Renal cortex interstitium (tissue), 11 donors: ENCODE data around the gene USP49. TPM values are rescaled to one million over a fixed set of nuclear protein-coding genes. Genes with fewer than 3 reads are reported as not detected.

Source experiments
- DNase-seq, 11 donors: peaks; one replicate each; pipeline ENCODE4 v3.0.0-alpha.2; 2013; ENCODE audit warnings: low read depth in 9 of 11, low spot score in 4 of 11; ENCODE audit errors: extremely low read depth in 1 of 11
- polyA plus RNA-seq, 3 donors: library from polyadenylated mRNA; unstranded; fragments of 120-200 nt; gene quantifications; one replicate each; pipeline ENCODE4 v1.2.1, GENCODE V29; 2013; ENCODE audit not compliant: insufficient read length in 3 of 3

The USP49 gene
- polyA plus RNA-seq, 3 donors: 13.1 to 14.5 (median 13.2) TPM

DNA sequence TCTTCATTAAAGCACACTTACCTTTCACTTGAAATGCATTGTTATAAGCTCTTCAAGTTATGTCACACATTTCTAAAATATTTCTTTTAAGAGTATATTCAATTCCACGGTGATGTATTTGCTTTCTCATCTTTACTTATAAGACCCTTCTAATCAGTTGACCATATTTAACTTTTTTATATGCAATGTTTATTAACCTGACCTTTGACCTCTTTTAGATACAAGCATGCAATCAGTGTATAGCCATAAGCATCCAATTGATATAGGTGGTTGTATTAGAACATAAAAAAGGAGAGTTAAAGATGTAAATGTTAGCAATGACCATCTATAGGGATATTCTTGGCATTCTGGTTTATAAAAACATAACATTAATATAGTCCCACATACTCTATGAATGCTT, 9.2 kb downstream of the USP49 start:
- no peak for DNase-seq

GRCh38 chr6:41884957-41885356, 10.2 kb downstream of the USP49 start:
- DNase-seq: no peak

- no peak for DNase-seq
Observed at GRCh38 chr6:41881506-41881905, 13.7 kb downstream of the USP49 start.

GRCh38 chr6:41878961-41879405, 16.2 kb downstream of the USP49 start:
- DNase-seq: no peak

- DNase-seq: no peak
Observed at GRCh38 chr6:41878246-41878645, 16.9 kb downstream of the USP49 start.

- no peak for DNase-seq
Observed at GRCh38 chr6:41877051-41877680, 18.0 kb downstream of the USP49 start.

DNA sequence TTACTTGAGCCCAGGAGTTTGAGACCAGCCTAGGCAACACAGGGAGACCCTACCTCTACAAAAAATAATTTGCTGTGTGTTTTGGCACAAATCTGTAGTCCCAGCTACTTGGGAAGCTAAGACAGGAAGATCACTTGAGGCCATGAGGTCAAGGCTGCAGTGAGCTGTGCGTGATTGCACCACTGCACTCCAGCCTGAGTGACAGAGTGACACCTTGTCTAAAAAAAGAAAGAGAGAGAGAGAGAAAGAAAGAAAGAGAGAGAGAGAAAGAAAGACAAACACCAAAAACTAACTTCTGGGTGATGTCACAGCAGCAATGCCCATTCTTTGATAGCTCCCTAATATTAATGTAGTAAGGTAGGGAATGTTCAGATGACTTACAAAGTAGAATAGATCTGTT, 20.4 kb downstream of the USP49 start:
- no peak for DNase-seq

- DNase-seq: no peak
Observed at GRCh38 chr6:41872147-41872546, 23.0 kb downstream of the USP49 start.

- no peak for DNase-seq
Observed at GRCh38 chr6:41871691-41872090, 23.5 kb downstream of the USP49 start.

- DNase-seq: no peak
Observed at GRCh38 chr6:41859356-41859755, 35.8 kb downstream of the USP49 start.

- DNase-seq: no peak
Observed at GRCh38 chr6:41858703-41859102, 36.5 kb downstream of the USP49 start.

DNA sequence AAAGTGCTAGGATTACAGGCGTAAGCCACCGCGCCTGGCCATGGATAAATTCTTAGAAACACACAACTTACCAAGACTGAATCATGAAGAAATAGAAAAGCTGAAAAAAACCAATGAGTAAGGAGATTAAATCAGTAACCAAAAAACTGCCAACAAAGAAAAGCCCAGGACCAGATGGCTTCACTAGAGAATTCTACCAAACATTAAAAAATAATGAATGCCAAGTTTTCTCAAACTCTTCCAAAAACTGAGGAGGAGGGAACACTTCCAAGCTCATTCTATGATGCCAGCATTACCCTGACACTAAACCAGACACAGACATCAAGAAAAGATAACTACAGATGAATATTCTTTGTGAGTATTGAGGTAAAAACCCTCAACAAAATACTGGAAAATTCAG, 44.3 kb downstream of the USP49 start:
- DNase-seq: no peak

DNA sequence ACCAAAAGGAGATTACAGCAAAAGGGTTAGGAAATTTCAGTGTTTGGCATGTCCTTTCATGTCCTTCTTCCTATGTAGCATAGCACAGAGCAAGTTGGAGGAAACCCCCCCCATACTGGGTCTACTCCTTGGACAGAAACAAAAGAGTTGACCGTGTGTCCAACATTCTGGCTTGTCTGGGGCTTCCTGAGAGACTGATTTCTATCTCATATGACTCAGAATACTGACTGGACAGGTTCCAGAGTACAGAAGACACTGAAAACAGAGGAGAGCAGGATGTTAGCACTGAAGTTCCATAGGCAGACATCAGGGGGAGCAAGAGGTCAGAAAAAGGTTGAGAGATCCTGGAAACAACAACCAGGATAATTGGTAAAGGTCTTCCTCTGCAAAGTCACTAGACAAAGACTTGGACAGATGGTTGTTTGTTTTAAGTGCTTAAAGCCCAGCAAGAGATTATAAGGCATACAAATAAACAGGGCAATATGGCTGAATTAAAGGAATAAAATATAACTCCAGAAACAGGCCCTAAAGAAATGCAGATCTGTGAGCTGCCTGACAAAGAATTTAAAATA, 48.4 kb downstream of the USP49 start:
- DNase-seq: peak; percentile 13 to 57 (median 25)

- no peak for DNase-seq
Observed at GRCh38 chr6:41843178-41843577, 52.0 kb downstream of the USP49 start.

- no peak for DNase-seq
Observed at GRCh38 chr6:41840326-41840725, 54.8 kb downstream of the USP49 start.

- DNase-seq: no peak
Observed at GRCh38 chr6:41836660-41837052, 58.5 kb downstream of the USP49 start.

DNA sequence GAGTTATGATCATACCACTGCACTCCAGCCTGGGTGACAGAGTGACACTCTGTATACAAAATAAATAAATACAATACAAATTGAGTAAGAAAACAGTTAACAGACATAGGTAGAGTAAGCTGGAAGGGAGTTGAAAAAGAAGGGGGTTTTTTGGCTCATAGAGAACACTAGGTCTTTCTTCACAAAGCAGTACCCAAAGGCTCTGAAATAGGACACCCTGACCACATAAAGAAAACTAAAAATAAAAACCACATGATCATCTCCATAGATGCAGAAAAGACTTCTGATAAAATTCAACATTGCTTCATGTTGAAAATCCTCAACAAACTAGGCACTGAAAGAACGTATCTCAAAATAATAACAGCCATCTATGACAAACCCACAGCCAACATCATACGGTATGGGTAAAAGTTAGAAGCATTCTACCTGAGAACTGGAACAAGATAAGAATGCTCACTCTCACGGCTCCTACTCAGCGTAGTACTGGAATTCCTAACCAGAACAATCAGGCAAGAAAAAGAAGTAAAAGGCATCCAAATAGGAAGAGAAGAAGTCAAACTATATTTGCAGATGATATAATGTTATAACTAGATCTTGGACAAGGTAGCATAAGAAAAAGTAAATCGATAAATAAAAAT, 59.0 kb downstream of the USP49 start:
- DNase-seq: no peak

GRCh38 chr6:41832263-41832662, 62.9 kb downstream of the USP49 start:
- no peak for DNase-seq

- no peak for DNase-seq
Observed at GRCh38 chr6:41826343-41827022, 68.7 kb downstream of the USP49 start.
